Effector memory CD4-positive, alpha-beta T cell (primary cell): ENCODE results near the gene C1D.
"Not testable (repeated sequence)": the region's sequence is repeated elsewhere in the genome, so short reads cannot be mapped to it uniquely, and the experiment has no call there.

Experiments used
- DNase-seq, 3 donors: peaks; one replicate each; pipeline ENCODE4 v3.0.0-alpha.2; 2020
- H3K27ac ChIP-seq: 2 replicates; pipeline ENCODE4 v1.7.0; 2013; ENCODE audit warnings: mild to moderate bottlenecking, low read length, moderate library complexity; ENCODE audit not compliant: insufficient read depth, poor library complexity, severe bottlenecking
- H3K27me3 ChIP-seq: replicated peaks from 2 replicates; pipeline ENCODE4 v1.7.0; 2013; ENCODE audit warnings: mild to moderate bottlenecking, low read length; ENCODE audit not compliant: insufficient read depth, control insufficient read depth, poor library complexity, severe bottlenecking
- H3K36me3 ChIP-seq: 2 replicates; pipeline ENCODE4 v1.7.0; 2013; ENCODE audit warnings: mild to moderate bottlenecking, low read length, moderate library complexity; ENCODE audit not compliant: control insufficient read depth, insufficient read depth
- H3K4me1 ChIP-seq: 2 replicates; pipeline ENCODE4 v1.7.0; 2013; ENCODE audit warnings: low read length, mild to moderate bottlenecking; ENCODE audit not compliant: control insufficient read depth, insufficient read depth, poor library complexity, severe bottlenecking
- H3K4me3 ChIP-seq: 2 replicates; pipeline ENCODE4 v1.7.0; 2013; ENCODE audit warnings: low read length, low read depth, mild to moderate bottlenecking; ENCODE audit not compliant: insufficient read depth, poor library complexity, severe bottlenecking
- H3K9me3 ChIP-seq: 2 replicates; pipeline ENCODE4 v1.7.0; 2013; ENCODE audit warnings: mild to moderate bottlenecking, low read length, moderate library complexity; ENCODE audit not compliant: control insufficient read depth

The C1D gene

GRCh38 chr2:67994069-67994468 lies 68.7 kb downstream of the C1D start:
- H3K9me3 ChIP-seq, DNase-seq, H3K4me3 ChIP-seq: not testable (repeated sequence)

GRCh38 chr2:67993329-67993728 lies 69.5 kb downstream of the C1D start:
- Histone ChIP-seq H3K27ac (no peak overlapping the region), H3K36me3 (no peaks in the 10 kb centered on the region), H3K4me1 (no peaks in the 10 kb centered on the region), H3K27me3 (no peaks in the 10 kb centered on the region), H3K9me3 (no peaks in the 10 kb centered on the region), H3K4me3 (no peak overlapping the region)
- DNase-seq = no peak

More at GRCh38 chr2:67994069-67994468, 68.7 kb downstream of the C1D start:
- H3K36me3 ChIP-seq, H3K4me1 ChIP-seq, H3K27ac ChIP-seq, H3K27me3 ChIP-seq: not testable (repeated sequence)

GRCh38 chr2:67991456-67991855 lies 71.3 kb downstream of the C1D start:
- Histone ChIP-seq H3K4me1 (no peaks in the 10 kb centered on the region), H3K27ac (no peak overlapping the region), H3K27me3 (no peaks in the 10 kb centered on the region), H3K36me3 (no peaks in the 10 kb centered on the region), H3K4me3 (no peak overlapping the region), H3K9me3 (no peaks in the 10 kb centered on the region)
- no peak for DNase-seq
